GM21367 (cell line): ENCODE measurements around the gene SNX6.
"Not testable (repeated sequence)": the region's sequence is repeated elsewhere in the genome, so short reads cannot be mapped to it uniquely, and the experiment has no call there.

Experiments
- ATAC-seq: cut with Tn5 transposase; IDR thresholded peaks from one replicate; pipeline ENCODE4 v1.9.1; 2021; ENCODE audit not compliant: unreplicated experiment

The SNX6 gene

GRCh38 chr14:34569750-34570149 lies 60.2 kb downstream of the SNX6 start:
- ATAC-seq: no peak

DNA sequence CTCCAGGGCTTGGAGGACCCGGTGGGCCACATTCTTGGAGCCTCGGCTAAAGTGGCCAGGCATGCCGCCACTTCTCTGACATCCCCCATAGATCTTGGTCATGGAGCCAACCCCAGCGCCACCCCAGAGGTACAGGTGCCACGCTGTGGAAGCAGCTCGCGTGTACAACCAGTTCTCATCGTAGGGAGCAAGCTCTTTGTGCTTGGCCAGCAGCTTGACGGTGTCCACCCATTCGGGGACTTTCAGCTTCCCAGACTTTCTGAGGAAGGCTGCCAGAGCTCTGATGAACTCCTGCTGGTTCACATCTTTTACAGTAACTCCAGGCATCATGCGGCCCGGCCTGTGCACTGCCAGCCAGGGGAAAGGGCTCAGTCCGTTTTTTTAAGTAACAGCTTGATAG lies 61.1 kb downstream of the SNX6 start:
- ATAC-seq: no peak

- ATAC-seq: no peak
These were observed 67.2 kb downstream of the SNX6 start for GRCh38 chr14:34562776-34563150.

DNA sequence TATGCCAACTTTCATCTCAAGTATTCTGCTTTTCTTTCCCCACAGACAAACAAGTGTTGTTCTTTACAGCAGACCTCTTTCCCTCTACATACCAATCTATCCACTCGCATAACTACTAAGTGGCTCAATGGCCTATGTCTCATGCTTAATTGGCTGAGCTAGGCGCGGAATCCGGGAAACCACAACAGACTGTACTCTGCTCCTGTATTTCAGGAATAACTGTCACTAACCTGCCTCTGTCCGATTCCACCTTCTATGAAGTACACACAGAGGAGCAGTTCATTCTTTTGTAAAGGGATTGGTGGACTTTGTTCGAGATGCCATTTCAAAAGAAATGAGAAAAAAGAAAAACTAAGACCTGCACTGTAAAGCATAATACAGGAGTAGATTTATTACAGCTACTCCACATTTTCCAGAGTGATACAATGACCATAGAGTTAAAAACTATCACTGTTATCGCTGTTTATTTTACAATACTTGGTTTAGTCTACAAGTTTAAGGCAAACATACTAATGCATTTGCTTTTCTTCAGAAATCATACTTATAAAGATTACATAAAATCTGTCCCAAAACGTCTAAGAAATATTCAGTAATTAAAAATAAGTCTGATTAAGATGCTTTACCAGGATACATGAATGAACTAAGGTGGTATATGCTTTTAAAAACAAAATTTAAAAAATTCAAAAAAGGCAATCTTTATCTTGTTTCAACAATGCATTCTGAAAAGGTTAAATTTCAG lies 67.7 kb downstream of the SNX6 start:
- ATAC-seq: not testable (repeated sequence)

DNA sequence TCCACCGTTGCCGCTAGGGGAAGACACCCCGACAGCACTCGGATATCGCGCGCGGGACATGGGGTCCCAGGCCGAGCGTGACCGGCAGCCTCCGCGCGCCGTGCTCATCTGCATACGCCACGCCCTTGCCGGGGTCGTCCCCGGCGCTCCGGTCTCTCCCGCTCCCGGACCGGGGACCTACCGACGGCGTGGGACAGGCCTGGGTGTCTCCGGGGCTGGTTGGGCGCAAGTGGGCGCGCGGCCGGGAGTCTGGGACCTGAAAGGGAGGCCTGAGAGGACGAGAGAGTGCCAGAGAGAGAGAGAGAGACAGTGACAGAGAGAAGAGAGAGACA lies 73.5 kb downstream of the SNX6 start:
- ATAC-seq: peak; percentile 41

DNA sequence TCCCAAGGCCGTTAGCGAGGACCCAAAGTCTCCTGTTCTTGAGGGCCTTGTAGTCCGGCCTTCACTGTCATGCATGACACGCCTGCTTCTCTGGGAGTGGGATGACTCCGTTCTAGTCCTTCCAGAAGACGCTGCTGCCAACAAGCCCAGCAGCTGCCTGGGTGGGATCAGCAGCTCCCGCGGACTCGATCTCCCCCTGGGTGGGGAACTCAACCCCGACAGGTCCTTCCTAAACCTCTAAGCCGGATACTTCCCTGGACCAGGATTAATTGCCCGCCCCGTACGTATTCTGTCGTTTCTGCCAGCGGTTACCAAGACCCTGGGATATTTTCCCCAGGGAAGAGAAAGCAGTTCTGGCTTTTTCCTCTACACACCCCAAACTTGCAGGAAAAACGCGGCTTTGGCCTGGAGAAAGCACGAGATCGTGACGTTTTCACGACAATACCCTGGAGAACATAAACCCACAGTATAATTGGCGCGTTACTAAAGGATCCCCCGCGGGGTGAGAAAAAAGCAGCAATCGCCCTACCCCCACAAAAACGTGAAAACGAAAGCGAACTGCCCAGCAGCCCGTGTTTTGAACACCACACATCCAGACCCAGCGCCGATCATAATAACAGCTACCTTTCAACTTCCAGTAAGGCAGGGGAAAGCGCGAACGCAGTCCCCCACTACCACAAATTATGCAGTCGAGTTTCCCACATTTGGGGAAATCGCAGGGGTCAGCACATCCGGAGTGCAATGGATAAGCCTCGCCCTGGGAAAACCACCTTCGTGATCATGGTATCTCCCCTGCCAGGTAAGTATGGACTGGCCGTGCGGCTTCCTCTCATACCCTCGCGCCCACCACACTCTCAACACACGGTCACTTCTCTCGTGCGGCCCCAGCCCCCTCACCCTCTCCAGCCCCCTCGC lies 74.1 kb downstream of the SNX6 start:
- ATAC-seq: peak; percentile 69

- ATAC-seq: no peak
These were observed 75.3 kb downstream of the SNX6 start for GRCh38 chr14:34554540-34555250.

DNA sequence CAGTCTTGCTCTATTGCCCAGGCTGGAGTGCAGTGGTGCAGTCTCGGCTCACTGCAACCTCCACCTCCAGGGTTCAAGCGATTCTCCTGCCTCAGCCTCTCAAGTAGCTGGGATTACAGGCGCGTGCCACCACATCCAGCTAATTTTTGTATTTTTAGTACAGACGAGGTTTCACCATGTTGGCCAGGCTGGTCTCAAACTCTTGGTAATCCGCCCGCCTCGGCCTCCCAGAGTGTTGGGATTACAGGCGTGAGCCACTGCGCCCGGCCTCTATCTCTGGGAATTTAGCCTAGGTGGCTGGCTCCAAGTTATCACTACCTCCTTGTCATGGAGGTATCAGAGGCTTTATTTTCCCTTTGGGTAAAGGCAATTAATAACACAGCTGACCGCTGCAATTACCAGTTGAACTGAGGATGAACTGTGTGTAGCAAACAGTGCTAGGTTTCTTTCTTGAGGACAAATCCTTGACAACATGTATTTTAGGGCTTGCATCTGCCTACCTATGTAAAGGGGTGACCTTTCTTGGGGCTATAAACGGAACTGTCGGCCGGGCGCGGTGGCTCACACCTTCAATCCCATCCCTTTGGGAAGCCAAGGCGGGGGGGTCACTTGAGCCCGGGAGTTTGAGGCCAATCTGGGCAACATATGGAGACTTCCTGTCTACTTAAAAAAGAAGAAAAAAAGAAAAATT lies 80.5 kb downstream of the SNX6 start:
- ATAC-seq: not testable (repeated sequence)

DNA sequence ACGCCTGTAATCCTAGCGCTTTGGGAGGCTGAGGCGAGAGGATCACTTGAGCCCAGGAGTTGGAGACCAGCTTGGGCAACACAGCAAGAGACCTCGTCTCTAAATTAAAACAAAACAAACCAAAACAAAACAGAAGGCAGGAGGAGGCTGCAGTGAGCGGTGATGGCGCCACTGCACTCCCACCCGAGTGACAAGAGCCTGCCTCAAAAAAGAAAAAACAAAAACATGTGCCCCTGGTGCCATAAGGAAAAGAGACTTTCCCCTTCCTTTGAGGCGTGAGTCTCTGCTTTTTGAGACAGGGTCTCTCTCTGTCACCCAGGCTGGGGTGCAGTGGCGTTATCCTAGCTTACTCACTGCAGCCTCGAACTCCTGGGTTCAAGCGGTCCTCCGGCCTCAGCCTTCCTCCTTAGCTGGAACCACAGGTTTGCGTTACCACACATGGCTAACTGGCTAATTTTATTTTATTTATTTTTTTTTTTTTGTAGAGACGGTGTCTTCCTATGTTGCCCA lies 81.4 kb downstream of the SNX6 start:
- ATAC-seq: no peak

GRCh38 chr14:34547136-34547520 lies 82.8 kb downstream of the SNX6 start:
- ATAC-seq: peak; percentile 20

DNA sequence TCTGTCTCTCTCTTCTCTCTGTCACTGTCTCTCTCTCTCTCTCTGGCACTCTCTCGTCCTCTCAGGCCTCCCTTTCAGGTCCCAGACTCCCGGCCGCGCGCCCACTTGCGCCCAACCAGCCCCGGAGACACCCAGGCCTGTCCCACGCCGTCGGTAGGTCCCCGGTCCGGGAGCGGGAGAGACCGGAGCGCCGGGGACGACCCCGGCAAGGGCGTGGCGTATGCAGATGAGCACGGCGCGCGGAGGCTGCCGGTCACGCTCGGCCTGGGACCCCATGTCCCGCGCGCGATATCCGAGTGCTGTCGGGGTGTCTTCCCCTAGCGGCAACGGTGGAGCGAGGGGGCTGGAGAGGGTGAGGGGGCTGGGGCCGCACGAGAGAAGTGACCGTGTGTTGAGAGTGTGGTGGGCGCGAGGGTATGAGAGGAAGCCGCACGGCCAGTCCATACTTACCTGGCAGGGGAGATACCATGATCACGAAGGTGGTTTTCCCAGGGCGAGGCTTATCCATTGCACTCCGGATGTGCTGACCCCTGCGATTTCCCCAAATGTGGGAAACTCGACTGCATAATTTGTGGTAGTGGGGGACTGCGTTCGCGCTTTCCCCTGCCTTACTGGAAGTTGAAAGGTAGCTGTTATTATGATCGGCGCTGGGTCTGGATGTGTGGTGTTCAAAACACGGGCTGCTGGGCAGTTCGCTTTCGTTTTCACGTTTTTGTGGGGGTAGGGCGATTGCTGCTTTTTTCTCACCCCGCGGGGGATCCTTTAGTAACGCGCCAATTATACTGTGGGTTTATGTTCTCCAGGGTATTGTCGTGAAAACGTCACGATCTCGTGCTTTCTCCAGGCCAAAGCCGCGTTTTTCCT lies 83.4 kb downstream of the SNX6 start:
- peak; percentile 66 for ATAC-seq

GRCh38 chr14:34540181-34541059 lies 89.5 kb downstream of the SNX6 start:
- ATAC-seq: not testable (repeated sequence)

DNA sequence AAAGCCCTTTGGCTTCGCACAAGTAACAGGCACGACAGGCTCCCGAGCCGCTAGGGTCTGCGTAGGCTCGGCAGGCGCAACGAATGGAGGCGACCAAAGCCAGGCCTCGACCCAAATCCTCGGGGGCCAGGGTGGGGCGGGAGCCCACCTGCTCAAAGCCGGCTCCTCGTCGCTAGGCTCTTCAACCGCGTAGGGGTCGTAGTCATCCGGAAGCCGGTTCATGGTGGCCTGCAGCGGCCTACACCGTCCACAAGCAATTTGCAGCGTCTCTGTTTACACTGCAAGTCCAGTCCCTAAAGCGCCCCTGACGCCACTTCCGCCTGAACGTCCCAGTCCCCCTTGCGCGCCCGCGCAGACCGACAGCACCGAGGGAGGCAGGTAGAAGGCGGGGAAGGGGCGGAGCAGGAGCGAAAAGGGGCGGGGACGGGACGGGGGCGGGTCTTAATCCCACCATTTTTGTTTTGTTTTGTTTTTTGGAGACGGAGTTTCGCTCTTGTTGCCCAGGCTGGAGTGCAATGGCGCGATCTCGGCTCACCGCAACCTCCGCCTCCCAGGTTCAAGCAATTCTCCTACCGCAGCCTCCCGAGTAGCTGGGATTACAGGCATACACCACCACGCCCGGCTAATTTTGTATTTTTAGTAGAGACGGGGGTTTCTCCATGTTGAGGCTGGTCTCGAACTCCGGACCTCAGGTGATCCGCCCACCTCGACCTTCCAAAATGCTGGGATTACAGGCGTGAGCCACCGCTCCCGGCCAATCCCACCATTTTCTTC lies 90.4 kb downstream of the SNX6 start, which contains the start of gene EAPP:
TSS of gene EAPP (minus strand) at position 295 of the 774 bp plus-strand sequence. CDS start at position 222, 73 bp downstream.
- ATAC-seq: peak; percentile 100

DNA sequence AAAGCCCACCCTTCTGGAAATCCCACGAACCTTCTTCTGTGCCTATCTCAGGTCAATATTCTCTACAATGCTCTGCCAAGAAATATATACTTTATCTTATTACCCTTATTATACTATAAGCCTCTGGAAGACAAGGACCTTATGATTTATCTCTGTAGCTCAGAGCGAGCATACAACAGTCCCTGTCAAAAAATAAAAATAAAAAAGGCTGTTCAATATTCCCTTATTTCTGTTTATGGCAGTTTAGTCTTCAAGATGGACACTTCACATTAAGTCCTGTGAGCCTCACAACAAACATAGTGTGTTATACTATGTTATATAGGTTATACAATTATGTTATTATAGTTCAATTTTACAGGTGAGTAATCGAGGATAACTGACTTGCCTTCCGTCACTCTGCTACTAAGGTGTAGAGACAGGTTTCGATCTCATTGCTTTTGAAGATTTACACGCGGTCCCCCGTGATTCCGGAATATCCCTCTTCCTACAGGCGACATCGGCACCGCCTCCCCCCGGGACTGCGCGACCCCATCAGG lies 91.0 kb downstream of the SNX6 start:
- ATAC-seq: no peak

DNA sequence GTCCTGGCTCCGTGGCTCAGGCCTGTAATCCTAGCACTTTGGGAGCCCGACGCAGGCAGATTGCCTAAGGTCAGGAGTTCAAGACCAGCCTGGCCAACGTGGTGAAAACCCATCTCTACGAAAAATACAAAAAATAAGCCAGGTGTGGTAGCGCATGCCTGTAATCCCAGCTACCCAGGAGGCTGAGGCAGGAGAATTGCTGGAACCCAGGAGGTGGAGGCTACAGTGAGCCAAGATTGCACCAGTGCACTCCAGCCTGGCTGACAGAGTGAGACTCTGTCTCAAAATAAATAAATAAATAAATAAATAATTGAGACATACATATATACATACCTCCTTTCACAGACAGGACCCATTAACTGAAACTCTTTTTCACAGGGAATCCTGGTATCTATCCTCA lies 91.9 kb downstream of the SNX6 start:
- ATAC-seq: not testable (repeated sequence)

GRCh38 chr14:34537677-34538009 lies 92.3 kb downstream of the SNX6 start:
- no peak for ATAC-seq

DNA sequence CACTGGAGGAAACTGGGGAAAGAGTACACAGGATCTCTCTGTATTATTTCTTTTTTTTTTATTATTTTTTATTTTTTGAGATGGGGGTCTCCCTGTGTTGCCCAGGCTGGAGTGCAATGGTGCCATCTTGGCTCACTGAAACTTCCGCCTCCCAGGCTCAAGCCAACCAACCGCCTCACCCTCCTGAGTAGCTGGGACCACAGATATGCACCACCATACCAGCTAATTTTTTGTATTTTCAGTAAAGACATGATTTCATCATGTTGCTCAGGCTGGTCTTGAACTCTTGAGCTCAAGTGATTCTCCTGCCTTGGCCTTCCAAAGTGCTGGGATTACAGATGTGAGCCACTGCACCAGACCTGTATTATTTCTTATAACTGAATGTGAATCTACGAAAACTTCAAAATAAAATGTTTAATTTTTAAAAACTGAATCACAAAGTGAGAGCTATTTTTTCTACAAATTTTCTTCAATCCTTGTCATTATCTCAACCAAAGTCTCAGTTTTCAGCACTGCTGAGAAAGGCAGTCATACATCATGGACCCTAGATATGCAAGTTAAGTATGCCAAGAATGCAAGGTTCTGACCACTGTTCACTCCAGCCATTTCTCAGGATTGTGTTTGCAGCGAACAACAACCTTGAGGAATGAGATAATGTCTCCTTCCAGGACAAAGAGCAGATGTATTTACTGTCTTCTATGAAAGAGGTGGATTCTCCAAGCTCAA lies 92.8 kb downstream of the SNX6 start:
- no peak for ATAC-seq
